B cell (primary cell): ENCODE data around the gene HSD17B14. TPM values are rescaled to one million over a fixed set of nuclear protein-coding genes. Genes with fewer than 3 reads are reported as not detected.
"Not testable (repeated sequence)": the region's sequence is repeated elsewhere in the genome, so short reads cannot be mapped to it uniquely, and the experiment has no call there.

Experiments used
- ATAC-seq: fragments of 200-7000 bp; cut with Tn5 transposase; one replicate; pipeline ENCODE4 v1.10.0; 2021; ENCODE audit warnings: low read depth, mild to moderate bottlenecking, moderate number of reproducible peaks, moderate library complexity
- CTCF ChIA-PET: fragments of 350-600 bp; sonication (Branson Sonifier 250); formaldehyde crosslinking; loops from one replicate; lab custom pipeline; 2021; ENCODE audit warnings: antibody characterized with exemption, inconsistent platforms; lab: Charles Lee
- POLR2A ChIA-PET: fragments of 350-600 bp; sonication (Branson Sonifier 250); formaldehyde crosslinking; loops from one replicate; lab custom pipeline; 2021; ENCODE audit warnings: antibody characterized with exemption; lab: Charles Lee
- DNase-seq: peaks from one replicate; pipeline ENCODE4 v3.0.0; 2013
- H2AFZ ChIP-seq: 2 replicates; pipeline ENCODE4 v1.6.1; 2012; ENCODE audit warnings: mild to moderate bottlenecking, low read depth, low read length; ENCODE audit not compliant: insufficient read depth, poor library complexity, severe bottlenecking
- H3K27ac ChIP-seq, 2 donors: 1 replicate in 1 of 2; 2 replicates in 1 of 2; pipeline ENCODE4 v1.5.1; 2012 to 2013; ENCODE audit warnings: low read length in 2 of 2, mild to moderate bottlenecking in 2 of 2, moderate library complexity in 1 of 2
- H3K27me3 ChIP-seq, 4 experiments: fragments of 200-600 bp in 1 of 4; sonication (generic) in 1 of 4; replicated peaks in 1 of 4; 1 replicate in 2 of 4; 2 replicates in 2 of 4; pipeline versions ENCODE4 v1.6.1 to v1.7.0; 2013 to 2016; ENCODE audit warnings: low read length in 3 of 4, mild to moderate bottlenecking in 2 of 4, mixed read lengths in 1 of 4, moderate library complexity in 1 of 4; ENCODE audit not compliant: insufficient read depth in 4 of 4, control insufficient read depth in 3 of 4; ENCODE audit errors: control extremely low read depth in 1 of 4
- H3K36me3 ChIP-seq, 2 experiments: replicated peaks in 1 of 2; 1 replicate in 1 of 2; 2 replicates in 1 of 2; pipeline versions ENCODE4 v1.6.1 to v1.7.1; 2013; ENCODE audit warnings: low read length in 1 of 2; ENCODE audit not compliant: insufficient read depth in 2 of 2, control insufficient read depth in 1 of 2; ENCODE audit errors: control extremely low read depth in 1 of 2, extremely low read depth in 1 of 2
- H3K4me1 ChIP-seq, 2 donors: fragments of 200-600 bp in 1 of 2; sonication (generic) in 1 of 2; 1 replicate in 1 of 2; 2 replicates in 1 of 2; pipeline versions ENCODE4 v1.5.1 to v1.6.1; 2013 to 2017; ENCODE audit warnings: low read length in 2 of 2; ENCODE audit not compliant: control insufficient read depth in 2 of 2, insufficient read depth in 2 of 2
- H3K4me2 ChIP-seq: replicated peaks from 2 replicates; pipeline ENCODE3; 2012; ENCODE audit warnings: mild to moderate bottlenecking, low read depth, low read length; ENCODE audit not compliant: poor library complexity, severe bottlenecking
- H3K4me3 ChIP-seq, 5 experiments: fragments of 200-600 bp in 1 of 5; sonication (generic) in 1 of 5; 1 replicate in 3 of 5; 2 replicates in 2 of 5; pipeline versions ENCODE4 v1.5.1 to v1.7.0; 2011 to 2016; ENCODE audit warnings: low read length in 4 of 5, mild to moderate bottlenecking in 4 of 5, low read depth in 2 of 5, control low read depth in 1 of 5, moderate library complexity in 1 of 5; ENCODE audit not compliant: insufficient read depth in 1 of 5; ENCODE audit errors: control extremely low read depth in 1 of 5, extremely low read depth in 1 of 5
- H3K79me2 ChIP-seq: fragments of 200-600 bp; sonication (generic); one replicate; pipeline ENCODE4 v1.6.0; 2016; ENCODE audit warnings: low read length; ENCODE audit not compliant: control insufficient read depth, insufficient read depth
- H3K9ac ChIP-seq: fragments of 200-600 bp; sonication (generic); 2 replicates; pipeline ENCODE4 v1.6.1; 2017; ENCODE audit warnings: mild to moderate bottlenecking, low read length, moderate library complexity
- H3K9me3 ChIP-seq, 3 donors: one replicate each; pipeline versions ENCODE4 v1.6.1 to v1.7.1; 2013; ENCODE audit warnings: low read length in 2 of 3; ENCODE audit not compliant: control insufficient read depth in 2 of 3, insufficient read depth in 1 of 3; ENCODE audit errors: control extremely low read depth in 1 of 3
- H4K20me1 ChIP-seq: 2 replicates; pipeline ENCODE4 v1.6.0; 2012; ENCODE audit warnings: mild to moderate bottlenecking, low read length; ENCODE audit not compliant: insufficient read depth, control insufficient read depth, poor library complexity, severe bottlenecking
- H3K27ac Mint-ChIP-seq: one replicate; pipeline ENCODE4 v1.8.0; 2021; ENCODE audit warnings: mixed read lengths
- H3K27me3 Mint-ChIP-seq: one replicate; pipeline ENCODE4 v1.8.0; 2021; ENCODE audit warnings: mixed read lengths
- H3K4me1 Mint-ChIP-seq: one replicate; pipeline ENCODE4 v1.8.0; 2021; ENCODE audit warnings: mixed read lengths
- H3K4me3 Mint-ChIP-seq: one replicate; pipeline ENCODE4 v1.8.0; 2021; ENCODE audit warnings: mixed read lengths
- H3K9me3 Mint-ChIP-seq: one replicate; pipeline ENCODE4 v1.8.0; 2022; ENCODE audit warnings: mixed read lengths; ENCODE audit not compliant: insufficient read depth
- EZH2 ChIP-seq: IDR thresholded peaks from 2 replicates; pipeline ENCODE4 v1.6.1; 2012; ENCODE audit warnings: borderline replicate concordance, low read depth, mild to moderate bottlenecking, moderate library complexity, low read length; ENCODE audit not compliant: insufficient read depth, poor library complexity, severe bottlenecking
- WGBS: methylation state at CpG from one replicate; pipeline ENCODE4 v1.1.5; 2013; ENCODE audit warnings: missing lambda C conversion rate; ENCODE audit not compliant: insufficient coverage; 5-methylcytosine and 5-hydroxymethylcytosine counted together
- intact Hi-C: fragments of 100-400 bp; cut with micrococcal nuclease; formaldehyde crosslinking; loops from one replicate; pipeline ENCODE4 v1.10.0; 2022
- polyA plus RNA-seq: library from polyadenylated mRNA; depleted of rRNA; stranded (reverse); fragments of >200 nt; gene quantifications from 2 replicates; pipeline ENCODE4 v1.2.3, GENCODE V29; 2012
- total RNA-seq, 2 donors: library from RNA; stranded (reverse); fragments of 120-200 nt in 1 of 2; gene quantifications; 1 replicate in 1 of 2; 2 replicates in 1 of 2; pipeline versions ENCODE4 v1.2.3 to v1.2.4, GENCODE V29; 2013 to 2022
- TF ChIP-seq, protein P1 (sequence below): fragments of 200-600 bp; IDR thresholded peaks from one replicate; pipeline ENCODE4 v1.8.0; 2022; ENCODE audit warnings: antibody characterized with exemption, mild to moderate bottlenecking

Gene HSD17B14
- total and polyA plus RNA-seq, 2 donors (not counting 1 experiment from before 2014, with no cell fraction given) = 2.5 to 2.9 TPM

DNA sequence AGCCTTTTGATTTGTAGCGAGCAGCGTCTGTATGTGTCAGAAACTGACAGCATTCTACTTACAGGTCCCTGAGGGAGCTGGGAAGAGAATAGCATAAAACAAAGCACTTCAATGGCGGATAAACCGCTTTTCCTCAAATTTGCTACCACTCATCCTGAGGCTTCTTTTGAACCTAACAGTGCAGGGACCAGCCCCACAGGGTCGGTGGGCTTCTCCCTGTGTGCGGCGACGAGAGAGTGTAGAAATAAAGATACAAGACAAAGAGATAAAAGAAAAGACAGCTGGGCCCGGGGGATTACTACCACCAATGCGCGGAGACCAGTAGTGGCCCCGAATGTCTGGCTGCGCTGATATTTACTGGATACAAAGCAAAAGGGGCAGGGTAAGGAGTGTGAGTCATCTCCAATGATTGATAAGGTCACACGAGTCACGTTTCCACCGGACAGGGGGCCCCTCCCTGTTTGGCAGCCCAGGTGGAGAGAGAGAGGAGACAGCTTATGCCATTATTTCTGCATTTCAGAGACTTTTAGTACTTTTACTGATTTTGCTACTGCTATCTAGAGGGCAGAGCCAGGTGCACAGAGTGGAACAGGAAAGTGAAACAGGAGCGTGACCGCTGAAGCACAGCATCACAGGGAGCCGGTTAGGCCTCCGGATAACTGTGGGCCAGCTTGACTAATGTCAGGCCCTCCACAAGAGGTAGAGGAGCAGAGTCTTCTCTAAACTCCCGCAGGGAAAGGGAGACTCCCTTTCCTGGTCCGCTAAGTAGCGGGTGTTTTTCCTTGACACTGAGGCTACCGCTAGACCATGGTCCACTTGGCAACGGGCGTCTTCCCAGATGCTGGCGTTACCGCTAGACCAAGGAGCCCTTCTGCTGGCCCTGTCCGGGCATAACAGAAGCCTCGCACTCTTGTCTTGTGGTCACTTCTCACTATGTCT, 40.0 kb upstream of the HSD17B14 start:
- ChIA-PET CTCF (interaction anchor here (0.6 to 7.5 kb wide), 4 partner anchors 40 to 223 kb away, joined by 3 to 30 read pairs (median 3); partner anchors contain the start of gene HSD17B14), POLR2A (interaction anchor here (0.6 to 1.5 kb wide), 14 partner anchors 10 to 117 kb away, joined by 3 to 8 read pairs (median 3); partner anchors contain the start of genes BAX, FTL, GYS1 and NUCB1)
- H3K27ac ChIP-seq = peak overlapping the region; percentile 96 to 100
- peaks cover 53% of the 10 kb centered on the region for H3K4me1 Mint-ChIP-seq
- H3K9ac ChIP-seq = peak overlapping the region; percentile 100
- peak; percentile 77 for DNase-seq
- not testable (repeated sequence) for H3K27me3 ChIP-seq, H2AFZ ChIP-seq, H3K9me3 Mint-ChIP-seq, H3K27me3 Mint-ChIP-seq, ATAC-seq, H3K9me3 ChIP-seq
- peak overlapping the region in 3 of 5 experiments; percentile 88 to 100 (median 100) for H3K4me3 ChIP-seq
- WGBS = 76% methylated on average over 23 of the region's 30 CpGs
- H3K4me3 Mint-ChIP-seq = peak overlapping the region; percentile 98
- peak overlapping the region; percentile 86 for H3K4me2 ChIP-seq
- intact Hi-C loops = loop anchor here (1.0 kb wide), 1 partner anchor 24 kb away; the partner anchor contains the start of gene NUCB1
- H3K27ac Mint-ChIP-seq = peak overlapping the region; percentile 100
- H3K79me2 ChIP-seq = peaks cover 52% of the 10 kb centered on the region
- peaks cover 30 to 56% of the 10 kb centered on the region in 2 donors for H3K4me1 ChIP-seq
- H3K36me3 ChIP-seq = peaks cover 0 to 45% of the 10 kb centered on the region in 2 experiments
- H4K20me1 ChIP-seq = peaks cover 49% of the 10 kb centered on the region

DNA sequence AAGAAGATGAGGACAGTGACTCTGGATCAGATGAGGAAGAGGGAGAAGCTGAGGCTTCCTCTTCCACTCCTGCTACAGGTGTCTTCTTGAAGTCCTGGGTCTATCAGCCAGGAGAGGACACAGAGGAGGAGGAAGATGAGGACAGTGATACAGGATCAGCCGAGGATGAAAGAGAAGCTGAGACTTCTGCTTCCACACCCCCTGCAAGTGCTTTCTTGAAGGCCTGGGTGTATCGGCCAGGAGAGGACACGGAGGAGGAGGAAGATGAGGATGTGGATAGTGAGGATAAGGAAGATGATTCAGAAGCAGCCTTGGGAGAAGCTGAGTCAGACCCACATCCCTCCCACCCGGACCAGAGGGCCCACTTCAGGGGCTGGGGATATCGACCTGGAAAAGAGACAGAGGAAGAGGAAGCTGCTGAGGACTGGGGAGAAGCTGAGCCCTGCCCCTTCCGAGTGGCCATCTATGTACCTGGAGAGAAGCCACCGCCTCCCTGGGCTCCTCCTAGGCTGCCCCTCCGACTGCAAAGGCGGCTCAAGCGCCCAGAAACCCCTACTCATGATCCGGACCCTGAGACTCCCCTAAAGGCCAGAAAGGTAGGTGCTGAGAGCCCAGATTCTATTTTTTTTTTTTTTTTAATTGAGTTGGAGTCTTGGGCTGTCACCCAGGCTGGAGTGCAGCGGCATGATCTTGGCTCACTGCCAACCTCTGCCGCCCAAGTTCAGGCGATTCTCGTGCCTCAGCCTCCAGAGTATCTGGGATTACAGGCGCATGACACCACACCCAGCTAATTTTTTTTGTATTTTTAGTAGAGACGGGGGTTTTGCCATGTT, 38.2 kb upstream of the HSD17B14 start:
- CTCF ChIA-PET = interaction anchor here (1.0 to 7.5 kb wide), 7 partner anchors 11 to 119 kb away, joined by 3 to 30 read pairs (median 5); partner anchors contain the start of genes GYS1 and RUVBL2

More for the DNA sequence above, 38.2 kb upstream of the HSD17B14 start:
- Histone ChIP-seq H3K27ac (peak overlapping the region; percentile 96 to 100), H3K36me3 (peaks cover 0 to 45% of the 10 kb centered on the region in 2 experiments), H3K4me3 (peak overlapping the region; percentile 26 to 100 (median 95)), H3K9me3 (no peaks in the 10 kb centered on the region), H3K79me2 (peaks cover 52% of the 10 kb centered on the region), H3K27me3 (no peaks in the 10 kb centered on the region), H2AFZ (no peak overlapping the region), H4K20me1 (peaks cover 44% of the 10 kb centered on the region), H3K9ac (peak overlapping the region; percentile 100), H3K4me1 (peaks cover 30 to 50% of the 10 kb centered on the region in 2 donors), H3K4me2 (peak overlapping the region; percentile 86)
- TF ChIP-seq, protein P1, sequence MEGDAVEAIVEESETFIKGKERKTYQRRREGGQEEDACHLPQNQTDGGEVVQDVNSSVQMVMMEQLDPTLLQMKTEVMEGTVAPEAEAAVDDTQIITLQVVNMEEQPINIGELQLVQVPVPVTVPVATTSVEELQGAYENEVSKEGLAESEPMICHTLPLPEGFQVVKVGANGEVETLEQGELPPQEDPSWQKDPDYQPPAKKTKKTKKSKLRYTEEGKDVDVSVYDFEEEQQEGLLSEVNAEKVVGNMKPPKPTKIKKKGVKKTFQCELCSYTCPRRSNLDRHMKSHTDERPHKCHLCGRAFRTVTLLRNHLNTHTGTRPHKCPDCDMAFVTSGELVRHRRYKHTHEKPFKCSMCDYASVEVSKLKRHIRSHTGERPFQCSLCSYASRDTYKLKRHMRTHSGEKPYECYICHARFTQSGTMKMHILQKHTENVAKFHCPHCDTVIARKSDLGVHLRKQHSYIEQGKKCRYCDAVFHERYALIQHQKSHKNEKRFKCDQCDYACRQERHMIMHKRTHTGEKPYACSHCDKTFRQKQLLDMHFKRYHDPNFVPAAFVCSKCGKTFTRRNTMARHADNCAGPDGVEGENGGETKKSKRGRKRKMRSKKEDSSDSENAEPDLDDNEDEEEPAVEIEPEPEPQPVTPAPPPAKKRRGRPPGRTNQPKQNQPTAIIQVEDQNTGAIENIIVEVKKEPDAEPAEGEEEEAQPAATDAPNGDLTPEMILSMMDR = no peak
- no peak for TF ChIP-seq EZH2
- H3K27ac Mint-ChIP-seq = peak overlapping the region; percentile 100
- intact Hi-C loops = no loop called here
- WGBS = 75% methylated on average over 7 of the region's 17 CpGs
- ATAC-seq (no peak), DNase-seq (peak; percentile 65)
- peaks cover 48% of the 10 kb centered on the region for H3K4me1 Mint-ChIP-seq
- POLR2A ChIA-PET = interaction anchor here (0.6 to 1.5 kb wide), 12 partner anchors 25 to 225 kb away, joined by 3 to 8 read pairs (median 4); partner anchors contain the start of genes FTL, GYS1, NUCB1 and RUVBL2
- H3K27me3 Mint-ChIP-seq = no peaks in the 10 kb centered on the region
- no peaks in the 10 kb centered on the region for H3K9me3 Mint-ChIP-seq
- peak overlapping the region; percentile 98 for H3K4me3 Mint-ChIP-seq
